Measurements from ENCODE around the gene PARVG.
A peak's percentile ranks its signal among the peaks of the same experiment; 100 is the strongest.

Gene PARVG

GRCh38 chr22:44179989-44180705, 578 bp upstream of the PARVG start:
- no peak overlapping the region for H3K27ac ChIP-seq (ENCODE audit: low read length)
- peak overlapping the region; percentile 68; the same call in 1 of the 2 replicates for H3K4me2 ChIP-seq (ENCODE audit: low read depth, low read length)
- H3K9ac ChIP-seq (ENCODE audit: low read length): no peak overlapping the region
- H2AFZ ChIP-seq (ENCODE audit: low read length): no peak overlapping the region
- H3K79me2 ChIP-seq (ENCODE audit: low read length): no peaks in the 10 kb centered on the region
- H4K20me1 ChIP-seq (ENCODE audit: insufficient read depth, low read length): no peaks in the 10 kb centered on the region
- no peak overlapping the region for H3K4me3 ChIP-seq (ENCODE audit: low read length)
- H3F3A ChIP-seq (ENCODE audit: insufficient read depth, low read length): peaks cover 2% of the 10 kb centered on the region; the same call in 1 of the 2 replicates
- H3K9me3 ChIP-seq (replicated peaks; ENCODE audit: insufficient read depth, low read length): no peaks in the 10 kb centered on the region
- H3K27me3 ChIP-seq (replicated peaks; ENCODE audit: insufficient read depth, low read length): no peaks in the 10 kb centered on the region
- no peaks in the 10 kb centered on the region for H3K36me3 ChIP-seq (replicated peaks; ENCODE audit: insufficient read depth, low read length)
- DNase-seq: no peak
- TF ChIP-seq, protein P1, sequence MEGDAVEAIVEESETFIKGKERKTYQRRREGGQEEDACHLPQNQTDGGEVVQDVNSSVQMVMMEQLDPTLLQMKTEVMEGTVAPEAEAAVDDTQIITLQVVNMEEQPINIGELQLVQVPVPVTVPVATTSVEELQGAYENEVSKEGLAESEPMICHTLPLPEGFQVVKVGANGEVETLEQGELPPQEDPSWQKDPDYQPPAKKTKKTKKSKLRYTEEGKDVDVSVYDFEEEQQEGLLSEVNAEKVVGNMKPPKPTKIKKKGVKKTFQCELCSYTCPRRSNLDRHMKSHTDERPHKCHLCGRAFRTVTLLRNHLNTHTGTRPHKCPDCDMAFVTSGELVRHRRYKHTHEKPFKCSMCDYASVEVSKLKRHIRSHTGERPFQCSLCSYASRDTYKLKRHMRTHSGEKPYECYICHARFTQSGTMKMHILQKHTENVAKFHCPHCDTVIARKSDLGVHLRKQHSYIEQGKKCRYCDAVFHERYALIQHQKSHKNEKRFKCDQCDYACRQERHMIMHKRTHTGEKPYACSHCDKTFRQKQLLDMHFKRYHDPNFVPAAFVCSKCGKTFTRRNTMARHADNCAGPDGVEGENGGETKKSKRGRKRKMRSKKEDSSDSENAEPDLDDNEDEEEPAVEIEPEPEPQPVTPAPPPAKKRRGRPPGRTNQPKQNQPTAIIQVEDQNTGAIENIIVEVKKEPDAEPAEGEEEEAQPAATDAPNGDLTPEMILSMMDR (IDR thresholded peaks at IDR 0.05; ENCODE audit: low read length): no peak
- TF ChIP-seq EZH2phosphoT487 (IDR thresholded peaks at IDR 0.05; ENCODE audit: low read length) (no peak), EZH2 (optimal IDR thresholded peaks at IDR 0.05; ENCODE audit: low read depth, low read length) (no peak)
- no peaks in the 10 kb centered on the region for H3K9me2 ChIP-seq (replicated peaks; ENCODE audit: insufficient read depth, low read length)
- H3K4me1 ChIP-seq (ENCODE audit: low read length): 0 out of 2 replicates have a peak, but pooled peaks cover 6% of the 10 kb centered on the region

DNA sequence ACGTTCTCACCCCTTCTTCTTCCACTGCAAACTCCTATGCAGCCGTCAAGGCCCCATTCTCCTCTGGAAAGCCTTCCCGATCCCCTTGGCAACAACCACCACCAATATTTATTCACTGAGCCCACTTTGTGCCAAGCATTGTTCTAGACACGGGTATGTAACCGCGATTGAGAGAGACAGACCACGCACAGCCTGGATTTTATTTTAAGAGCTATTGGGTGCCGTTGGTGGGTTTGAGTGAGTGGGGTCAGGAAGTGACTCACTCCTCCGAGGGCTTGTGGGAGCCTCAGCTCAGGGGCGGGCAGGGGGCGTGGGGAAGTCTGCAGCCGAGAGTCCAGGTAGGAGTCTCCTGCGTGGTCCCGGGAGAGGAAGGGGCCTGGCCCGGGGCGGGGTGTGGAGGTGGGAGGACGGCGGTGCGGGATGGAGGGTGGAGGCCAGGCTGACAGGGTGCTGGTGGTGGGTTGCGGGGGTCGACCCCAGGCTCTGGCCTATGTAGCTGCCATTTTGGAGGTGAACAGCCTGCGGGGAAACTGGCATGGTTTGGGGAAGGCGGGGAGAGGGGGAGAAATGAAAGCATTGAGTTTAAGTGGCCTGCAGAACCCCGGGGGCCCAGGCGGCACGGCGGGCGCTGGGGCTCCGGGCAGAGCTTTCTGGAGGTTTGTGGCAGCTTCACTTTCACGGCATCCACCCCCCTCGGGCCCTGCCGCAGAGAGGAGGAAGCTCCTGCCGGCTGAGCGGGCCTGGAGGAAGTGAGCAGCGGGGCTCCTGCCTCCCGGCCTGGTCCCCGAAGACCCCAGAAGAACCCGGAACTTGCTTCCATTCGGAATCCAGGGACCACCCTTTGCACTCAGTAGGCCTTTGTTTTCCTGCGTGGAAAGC, 547 bp downstream of the PARVG start:
- Histone ChIP-seq H2AFZ (ENCODE audit: low read length) (peak overlapping the region; percentile 62), H3K79me2 (ENCODE audit: low read length) (no peaks in the 10 kb centered on the region), H3K9ac (ENCODE audit: low read length) (peak overlapping the region; percentile 50; the same call in 1 of the 2 replicates), H3F3A (ENCODE audit: insufficient read depth, low read length) (peaks cover 2% of the 10 kb centered on the region; the same call in 1 of the 2 replicates), H4K20me1 (ENCODE audit: insufficient read depth, low read length) (no peaks in the 10 kb centered on the region), H3K27ac (ENCODE audit: low read length) (no peak overlapping the region; the same call in 1 of the 2 replicates), H3K4me2 (ENCODE audit: low read depth, low read length) (peak overlapping the region; percentile 68), H3K4me1 (ENCODE audit: low read length) (0 out of 2 replicates have a peak, but pooled peaks cover 6% of the 10 kb centered on the region), H3K36me3 (replicated peaks; ENCODE audit: insufficient read depth, low read length) (no peaks in the 10 kb centered on the region), H3K9me3 (replicated peaks; ENCODE audit: insufficient read depth, low read length) (no peaks in the 10 kb centered on the region), H3K27me3 (replicated peaks; ENCODE audit: insufficient read depth, low read length) (no peaks in the 10 kb centered on the region), H3K9me2 (replicated peaks; ENCODE audit: insufficient read depth, low read length) (no peaks in the 10 kb centered on the region), H3K4me3 (ENCODE audit: low read length) (peak overlapping the region; percentile 60)
- peak; percentile 27 for DNase-seq
- TF ChIP-seq EZH2 (optimal IDR thresholded peaks at IDR 0.05; ENCODE audit: low read depth, low read length): no peak
- TF ChIP-seq, protein P1 (IDR thresholded peaks at IDR 0.05; ENCODE audit: low read length): no peak
- TF ChIP-seq EZH2phosphoT487 (IDR thresholded peaks at IDR 0.05; ENCODE audit: low read length): no peak

DNA sequence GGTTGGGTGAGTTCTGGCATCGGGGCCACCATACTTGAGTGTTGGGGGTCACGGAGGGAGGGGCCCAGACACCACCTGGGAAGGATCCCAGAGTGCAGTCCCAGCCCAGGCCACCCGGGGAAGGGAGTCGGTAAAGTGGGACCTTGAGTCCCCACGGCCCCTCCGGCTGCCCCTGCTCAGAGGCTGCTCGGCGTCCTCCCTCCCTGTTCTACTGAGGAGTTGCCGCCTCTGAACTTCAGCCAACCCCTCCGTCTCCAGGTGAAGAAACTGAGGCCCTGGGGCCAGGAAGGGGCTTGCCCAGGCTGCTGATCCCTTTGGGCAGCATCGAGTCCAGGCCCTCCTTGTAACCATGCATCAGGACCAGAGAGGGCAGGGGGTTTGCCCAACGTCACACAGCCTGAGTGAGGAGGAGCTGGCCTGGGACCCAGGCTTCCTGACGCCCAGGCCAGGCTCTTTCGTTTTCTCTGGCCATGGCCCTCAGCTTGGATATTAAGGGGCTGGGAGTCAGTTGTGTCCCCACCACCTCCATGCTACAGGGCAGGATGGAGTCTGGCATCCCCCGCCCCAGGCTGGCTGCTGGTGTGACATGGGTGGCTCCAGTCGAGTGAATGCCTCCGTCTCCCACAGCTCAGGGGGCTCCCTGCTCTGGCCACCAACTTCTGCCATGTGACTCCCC, 1.3 kb downstream of the PARVG start:
- Histone ChIP-seq H3K4me3 (ENCODE audit: low read length) (peak overlapping the region; percentile 60), H3K79me2 (ENCODE audit: low read length) (no peaks in the 10 kb centered on the region), H3K4me2 (ENCODE audit: low read depth, low read length) (peak overlapping the region; percentile 68), H4K20me1 (ENCODE audit: insufficient read depth, low read length) (no peaks in the 10 kb centered on the region), H3K27ac (ENCODE audit: low read length) (no peak overlapping the region), H3F3A (ENCODE audit: insufficient read depth, low read length) (peaks cover 2% of the 10 kb centered on the region; the same call in 1 of the 2 replicates), H3K27me3 (replicated peaks; ENCODE audit: insufficient read depth, low read length) (no peaks in the 10 kb centered on the region), H2AFZ (ENCODE audit: low read length) (peak overlapping the region; percentile 62), H3K9me2 (replicated peaks; ENCODE audit: insufficient read depth, low read length) (no peaks in the 10 kb centered on the region), H3K36me3 (replicated peaks; ENCODE audit: insufficient read depth, low read length) (no peaks in the 10 kb centered on the region), H3K9ac (ENCODE audit: low read length) (peak overlapping the region; percentile 50; the same call in 1 of the 2 replicates), H3K4me1 (ENCODE audit: low read length) (0 out of 2 replicates have a peak, but pooled peaks cover 10% of the 10 kb centered on the region), H3K9me3 (replicated peaks; ENCODE audit: insufficient read depth, low read length) (no peaks in the 10 kb centered on the region)
- TF ChIP-seq, protein P1 (IDR thresholded peaks at IDR 0.05; ENCODE audit: low read length): no peak
- TF ChIP-seq EZH2 (optimal IDR thresholded peaks at IDR 0.05; ENCODE audit: low read depth, low read length) (no peak), EZH2phosphoT487 (IDR thresholded peaks at IDR 0.05; ENCODE audit: low read length) (no peak)
- DNase-seq: no peak
